ENCODE results near the gene EMC1. TPM values are rescaled to one million over a fixed set of nuclear protein-coding genes. Genes with fewer than 3 reads are reported as not detected.
"Not testable (repeated sequence)": the region's sequence is repeated elsewhere in the genome, so short reads cannot be mapped to it uniquely, and the experiment has no call there.

The EMC1 gene
- total RNA-seq: 38.1 and 41.6 TPM in 2 replicates

DNA sequence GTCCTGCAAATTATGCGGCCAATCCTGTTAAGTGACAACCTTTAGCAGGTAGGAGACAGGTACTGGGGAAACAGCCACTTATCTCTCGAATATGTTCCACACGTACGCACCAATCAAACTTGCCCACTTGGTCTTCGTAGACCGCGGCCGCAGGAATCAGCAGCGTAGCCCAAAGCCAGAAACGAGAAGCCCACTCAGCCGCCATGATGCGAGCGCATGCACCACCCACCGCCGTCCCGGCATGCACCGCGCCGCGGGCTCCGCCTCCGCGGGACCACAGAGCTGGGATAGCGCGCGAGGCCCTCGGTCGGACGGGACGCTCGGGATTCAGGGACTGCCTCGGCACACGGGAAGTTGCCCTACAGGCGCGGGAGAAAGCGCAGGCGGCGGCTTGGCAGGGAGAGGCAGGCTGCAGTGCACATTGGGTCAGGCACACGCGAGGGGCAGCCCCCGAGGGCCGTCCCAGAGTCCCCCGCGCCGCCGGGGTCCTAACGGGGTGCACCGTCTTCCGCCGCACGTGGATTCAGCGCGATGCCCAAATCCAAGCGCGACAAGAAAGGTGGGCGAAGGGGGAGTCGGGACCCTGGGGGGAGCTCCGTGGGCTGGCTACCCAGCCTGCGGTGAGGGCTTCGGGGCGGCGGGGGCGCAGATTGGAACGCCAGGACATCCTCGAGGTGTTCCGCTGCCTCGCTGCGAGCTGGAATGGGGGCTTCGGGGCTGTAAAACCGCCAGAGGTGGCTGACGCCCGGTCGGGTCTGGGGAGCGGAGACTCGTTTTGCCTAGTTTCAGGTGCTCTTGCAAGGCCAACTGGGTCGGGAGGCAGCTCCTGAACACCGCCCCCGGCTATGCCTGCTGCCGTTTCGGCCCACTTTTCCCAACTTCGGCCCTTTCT lies at the start of gene EMC1, which contains the start of gene MRTO4:
Gene EMC1, minus strand, starts transcription at position 220 of the 892 bp plus-strand sequence. Its CDS starts 15 bp downstream, at position 205.
Gene MRTO4, plus strand, starts transcription at position 501 of the 892 bp plus-strand sequence. Its CDS starts 31 bp downstream, at position 532.
- DNase-seq (ENCODE audit: low read depth in 2 of 2): peak; percentile 47 to 81

DNA sequence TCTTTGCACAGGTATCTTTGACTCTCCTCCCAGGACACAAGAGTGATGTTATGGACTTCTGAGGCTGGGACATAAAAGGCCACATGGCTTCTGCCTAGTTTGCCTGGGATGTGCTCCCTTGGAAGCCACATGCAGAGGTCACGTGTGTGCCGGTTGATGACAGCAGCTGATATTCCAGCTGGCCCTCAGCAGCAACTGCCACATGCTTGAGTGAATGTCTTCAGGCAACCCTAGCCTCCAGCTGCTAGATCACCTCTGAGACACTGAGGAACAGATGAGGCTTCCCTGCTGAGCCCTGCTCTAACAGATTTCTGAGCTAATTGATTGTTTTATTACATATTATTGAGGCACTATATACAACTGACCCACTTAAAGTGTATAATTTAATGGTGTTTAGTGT lies 48.9 kb upstream of the EMC1 start:
- DNase-seq (ENCODE audit: low read depth in 2 of 2): no peak

DNA sequence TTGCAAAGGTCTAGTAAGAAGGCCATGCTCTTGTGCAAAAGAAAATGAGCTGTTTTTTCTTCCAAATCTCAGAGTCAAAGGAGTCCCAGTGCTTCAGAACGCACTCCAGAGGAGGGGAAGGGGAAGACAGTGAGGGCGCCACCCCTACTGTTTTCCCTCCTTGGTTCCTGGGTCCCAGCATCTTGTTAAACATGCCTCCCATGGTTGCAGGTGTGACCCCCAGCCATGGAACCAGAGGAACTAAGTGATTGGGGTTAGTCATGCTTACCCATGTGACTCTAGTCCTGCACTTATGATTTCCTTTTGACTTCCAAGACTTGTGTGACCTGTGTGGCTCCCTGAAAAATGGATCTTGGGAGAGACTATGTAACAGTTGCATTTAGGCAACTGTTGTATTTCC lies 43.3 kb upstream of the EMC1 start:
- DNase-seq (ENCODE audit: low read depth in 2 of 2): no peak

DNA sequence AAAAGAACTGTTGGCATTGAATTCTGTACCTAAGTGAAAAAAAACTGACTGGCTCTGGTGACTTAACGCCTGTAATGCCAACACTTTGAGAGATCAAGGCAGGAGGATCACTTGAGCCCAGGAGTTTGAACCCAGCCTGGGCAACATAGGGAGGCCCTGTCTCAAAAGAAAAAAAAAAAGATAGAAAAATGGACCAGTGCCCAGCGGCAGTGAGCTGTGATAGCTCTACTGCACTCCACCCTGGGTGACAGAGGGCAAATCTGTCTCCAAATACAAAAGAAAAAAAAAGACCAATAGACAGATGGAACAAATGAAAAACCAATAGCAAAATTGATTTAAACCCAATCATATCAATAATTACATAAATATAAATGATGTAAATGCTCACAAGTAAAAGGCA lies 37.9 kb upstream of the EMC1 start:
- no peak for DNase-seq (ENCODE audit: low read depth in 2 of 2)

DNA sequence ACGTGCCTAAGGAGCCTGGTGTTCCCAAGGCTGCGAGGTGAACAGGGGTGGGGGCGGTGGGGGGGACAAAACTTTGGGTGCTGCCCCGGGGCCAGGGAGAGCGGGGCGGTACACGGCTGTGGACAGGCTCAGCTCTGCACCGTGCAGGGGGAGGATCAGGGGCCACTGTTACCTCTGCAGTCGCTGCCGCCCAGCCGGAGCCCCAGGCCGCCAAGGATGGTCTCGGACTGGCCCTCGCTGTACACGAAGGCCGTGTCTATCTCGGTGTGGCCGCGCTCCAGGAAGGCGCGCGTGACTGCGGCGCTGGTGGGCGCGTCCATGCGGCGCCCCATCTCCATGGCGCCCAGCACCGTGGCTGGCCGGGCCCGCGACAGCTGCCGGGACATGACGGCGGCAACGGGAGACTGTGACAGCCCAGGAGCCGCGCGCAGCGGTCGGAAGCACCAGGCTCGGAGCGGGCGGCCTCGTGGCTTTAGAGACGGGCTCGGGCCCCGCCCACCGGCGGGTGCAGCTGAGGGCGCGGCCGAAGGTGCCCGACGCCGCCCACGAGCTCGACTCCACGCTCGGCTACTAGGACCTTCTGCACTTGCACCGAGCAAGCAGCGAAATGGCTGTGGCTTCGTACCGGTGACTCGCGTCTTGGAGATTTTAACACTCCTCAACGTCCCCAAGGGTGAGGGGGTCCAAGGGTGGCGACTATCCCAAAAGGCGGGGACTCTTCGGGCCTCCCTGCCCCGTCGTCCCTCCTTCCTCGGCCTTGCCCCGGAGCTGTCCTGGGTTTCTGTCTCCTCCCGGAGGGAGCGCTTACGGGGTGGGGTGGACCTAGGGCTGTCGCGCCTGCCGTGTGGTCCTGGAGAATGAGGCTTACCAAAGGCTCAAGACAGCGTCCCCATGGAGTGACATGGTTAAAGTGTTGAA lies 37.3 kb upstream of the EMC1 start, which contains the start of gene AKR7A3:
Gene AKR7A3, minus strand, starts transcription at position 447 of the 918 bp plus-strand sequence. Its CDS starts 61 bp downstream, at position 386.
- peak in 1 of 2 donors; percentile 26 for DNase-seq (ENCODE audit: low read depth in 2 of 2)

DNA sequence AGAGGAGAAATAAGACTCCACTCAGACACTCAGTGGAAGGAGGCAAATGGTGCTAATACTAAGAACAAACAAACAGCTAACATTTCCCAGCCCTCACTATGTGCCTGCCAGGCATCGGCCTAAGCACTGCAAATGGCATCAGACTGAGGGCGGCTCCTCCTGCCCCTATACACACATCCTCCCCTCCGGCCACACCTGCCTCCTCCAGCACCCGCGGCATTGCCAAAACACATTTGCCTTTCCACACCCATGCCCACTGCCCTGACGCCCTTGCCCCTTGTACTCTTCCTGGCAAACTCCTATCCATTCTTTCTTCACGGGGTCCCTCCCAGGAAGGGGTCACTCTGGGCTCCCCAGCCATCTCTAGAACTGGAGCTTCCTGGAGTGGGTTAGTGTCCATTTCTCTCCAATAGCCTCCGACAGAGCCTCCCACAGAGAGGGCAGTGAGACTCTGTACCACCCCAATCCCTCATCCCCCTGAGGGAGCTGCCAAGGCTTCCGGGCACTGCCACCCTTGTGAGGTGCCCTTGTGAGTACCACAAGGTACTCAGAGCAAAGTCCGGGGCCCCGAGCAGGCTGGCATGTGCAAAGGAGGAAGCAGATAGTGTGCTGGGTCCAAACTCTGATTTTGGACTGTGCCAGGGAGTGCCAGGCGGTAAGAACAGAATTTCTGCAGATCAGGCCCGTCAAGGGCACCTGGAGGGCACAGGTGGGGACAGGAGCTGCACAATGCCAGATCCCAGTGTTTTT lies 36.3 kb upstream of the EMC1 start:
- no peak for DNase-seq (ENCODE audit: low read depth in 2 of 2)

DNA sequence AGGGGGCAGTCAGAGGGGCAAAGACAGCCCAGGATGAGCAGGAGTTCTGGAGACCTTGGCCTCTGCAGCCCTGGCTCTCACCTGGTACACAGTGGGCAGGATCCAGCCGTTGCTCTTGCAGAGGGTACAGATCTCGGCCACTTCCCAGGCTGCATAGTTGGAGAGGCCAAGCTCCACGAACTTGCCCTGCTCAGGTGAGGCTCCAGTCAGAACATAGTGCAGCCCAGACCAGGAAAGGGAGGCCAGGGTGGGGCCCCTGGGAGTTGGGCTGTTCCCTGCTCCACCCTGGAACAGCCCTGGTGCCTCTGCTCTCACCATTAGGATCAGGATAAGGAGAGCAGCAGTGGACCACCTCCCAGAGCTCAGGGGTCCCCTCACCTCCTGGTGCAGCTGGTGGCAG lies 34.5 kb upstream of the EMC1 start:
- DNase-seq (ENCODE audit: low read depth in 2 of 2): not testable (repeated sequence)

DNA sequence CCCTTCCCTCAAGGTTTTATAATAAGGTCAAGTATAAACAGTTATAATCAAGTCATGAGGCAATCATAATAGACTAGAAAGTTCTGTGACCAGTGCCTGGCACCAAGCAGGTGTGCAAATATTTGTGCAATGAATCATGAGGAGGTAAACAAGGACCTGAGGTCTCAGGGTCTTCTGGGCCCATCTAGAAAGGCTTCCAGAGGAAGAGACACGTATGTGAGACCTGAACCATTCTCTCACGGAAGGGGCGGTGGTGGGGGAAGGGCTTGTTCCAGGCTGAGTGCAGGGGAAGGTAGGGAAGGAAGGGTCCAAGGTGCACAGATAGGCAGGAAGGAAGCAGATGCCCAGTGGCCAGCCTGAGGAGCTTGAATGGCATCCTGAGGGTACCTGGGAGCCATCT lies 34.0 kb upstream of the EMC1 start:
- DNase-seq (ENCODE audit: low read depth in 2 of 2): not testable (repeated sequence)

DNA sequence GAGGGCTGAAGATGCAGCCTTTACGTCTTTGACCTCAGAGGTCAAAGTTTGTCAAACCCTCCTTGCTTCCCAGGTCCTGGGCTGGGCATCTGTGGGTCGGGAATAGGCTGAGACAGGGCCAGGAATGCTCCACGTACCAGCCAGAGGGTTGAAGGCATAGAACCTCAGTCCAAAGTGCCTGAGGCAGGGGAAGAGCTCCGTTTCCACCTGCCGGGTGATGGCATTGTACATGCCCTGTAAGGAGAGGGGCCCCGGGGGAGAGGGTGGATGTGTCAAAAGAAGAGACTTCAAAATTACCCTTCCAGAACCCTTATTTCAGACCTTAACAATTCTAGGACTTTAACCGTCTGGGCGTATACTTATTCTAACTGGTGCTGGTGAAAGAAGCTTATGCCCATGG lies 33.6 kb upstream of the EMC1 start:
- no peak for DNase-seq (ENCODE audit: low read depth in 2 of 2)

DNA sequence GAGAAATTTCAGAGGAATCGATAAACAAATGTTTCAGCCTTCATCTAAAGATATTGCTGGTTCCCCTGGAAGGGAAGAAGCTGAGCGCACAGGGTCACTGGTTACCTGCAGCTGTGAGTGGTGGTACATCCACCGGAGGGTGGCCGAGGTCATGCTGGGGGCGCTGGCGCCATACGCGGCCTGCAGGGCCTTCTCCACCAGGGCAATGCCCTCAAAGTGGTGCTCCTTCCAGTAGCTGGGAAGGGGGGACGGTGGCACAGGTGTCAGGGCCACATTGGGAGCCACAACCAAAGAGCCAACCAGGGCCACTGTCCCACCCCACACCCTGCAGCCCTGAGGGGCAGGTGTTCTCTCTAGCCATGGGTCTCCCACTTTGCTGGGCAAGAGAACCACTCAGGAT lies 32.6 kb upstream of the EMC1 start:
- no peak for DNase-seq (ENCODE audit: low read depth in 2 of 2)

DNA sequence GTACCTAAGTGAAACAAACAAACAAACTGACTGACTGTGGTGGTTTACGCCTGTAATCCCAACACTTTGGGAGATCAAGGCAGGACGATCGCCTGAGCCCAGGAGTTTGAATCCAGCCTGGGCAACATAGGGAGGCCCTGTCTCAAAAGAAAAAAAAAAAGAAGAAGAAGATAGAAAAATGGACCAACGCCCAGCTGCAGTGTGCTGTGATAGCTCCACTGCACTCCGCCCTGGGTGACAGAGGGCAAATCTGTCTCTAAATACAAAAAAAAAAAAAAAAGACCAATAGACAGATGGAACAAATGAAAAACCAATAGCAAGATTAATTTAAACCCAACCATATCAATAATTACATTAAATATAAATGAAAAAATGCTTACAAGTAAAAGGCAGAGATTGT lies 23.3 kb upstream of the EMC1 start:
- DNase-seq (ENCODE audit: low read depth in 2 of 2): no peak

DNA sequence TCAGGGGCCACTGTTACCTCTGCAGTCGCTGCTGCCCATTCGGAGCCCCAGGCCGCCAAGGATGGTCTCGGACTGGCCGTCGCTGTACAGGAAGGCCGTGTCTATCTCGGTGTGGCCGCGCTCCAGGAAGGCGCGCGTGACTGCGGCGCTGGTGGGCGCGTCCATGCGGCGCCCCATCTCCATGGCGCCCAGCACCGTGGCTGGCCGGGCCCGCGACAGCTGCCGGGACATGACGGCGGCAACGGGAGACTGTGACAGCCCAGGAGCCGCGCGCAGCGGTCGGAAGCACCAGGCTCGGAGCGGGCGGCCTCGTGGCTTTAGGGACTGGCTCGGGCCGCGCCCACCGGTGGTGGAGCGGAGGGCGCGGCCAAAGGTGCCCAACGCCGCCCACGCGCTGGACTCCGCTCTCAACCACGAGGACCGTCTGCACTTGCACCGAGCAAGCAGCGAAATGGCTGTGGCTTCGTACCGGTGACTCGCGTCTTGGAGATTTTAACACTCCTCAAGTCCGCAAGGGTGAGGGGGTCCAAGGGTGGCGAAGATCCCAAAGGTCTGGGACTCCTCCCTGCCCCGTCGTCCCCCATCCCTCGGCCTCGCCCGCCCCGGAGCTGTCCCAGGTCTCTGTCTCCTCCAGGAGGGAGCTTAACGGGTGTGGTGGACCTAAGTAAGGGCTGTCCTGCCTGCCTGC lies 22.7 kb upstream of the EMC1 start:
- DNase-seq (ENCODE audit: low read depth in 2 of 2): not testable (repeated sequence)

DNA sequence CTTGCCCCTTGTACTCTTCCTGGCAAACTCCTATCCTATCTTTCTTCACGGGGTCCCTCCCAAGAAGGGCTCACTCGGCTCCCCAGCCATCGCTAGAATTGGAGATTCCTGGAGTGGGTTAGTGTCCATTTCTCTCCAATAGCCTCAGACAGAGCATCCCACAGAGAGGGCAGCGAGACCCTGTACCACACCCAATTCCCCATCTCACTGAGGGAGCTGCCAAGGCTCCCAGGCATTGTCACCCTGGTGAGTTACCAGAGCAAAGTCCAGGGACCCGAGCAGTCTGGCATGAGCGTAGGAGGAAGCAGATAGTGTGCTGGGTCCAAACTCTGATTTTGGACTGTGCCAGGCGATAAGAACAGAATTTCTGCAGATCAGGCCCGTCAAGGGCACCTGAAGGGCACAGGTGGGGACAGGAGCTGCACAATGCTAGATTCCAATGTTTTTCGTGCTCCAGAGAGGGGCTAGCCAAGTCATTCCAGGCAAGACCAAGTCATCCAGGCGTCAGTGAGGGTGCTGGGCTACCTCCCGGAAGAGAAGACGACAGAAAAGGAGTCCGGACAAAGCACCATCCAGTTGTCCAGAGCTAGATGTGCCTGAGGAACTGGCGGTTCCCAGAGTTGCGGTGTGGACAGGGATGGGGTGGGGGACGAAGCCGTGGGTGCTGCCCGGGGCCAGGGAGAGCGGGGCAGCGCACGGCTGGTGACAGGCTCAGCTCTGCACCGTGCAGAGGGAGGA lies 22.0 kb upstream of the EMC1 start:
- no peak for DNase-seq (ENCODE audit: low read depth in 2 of 2)

DNA sequence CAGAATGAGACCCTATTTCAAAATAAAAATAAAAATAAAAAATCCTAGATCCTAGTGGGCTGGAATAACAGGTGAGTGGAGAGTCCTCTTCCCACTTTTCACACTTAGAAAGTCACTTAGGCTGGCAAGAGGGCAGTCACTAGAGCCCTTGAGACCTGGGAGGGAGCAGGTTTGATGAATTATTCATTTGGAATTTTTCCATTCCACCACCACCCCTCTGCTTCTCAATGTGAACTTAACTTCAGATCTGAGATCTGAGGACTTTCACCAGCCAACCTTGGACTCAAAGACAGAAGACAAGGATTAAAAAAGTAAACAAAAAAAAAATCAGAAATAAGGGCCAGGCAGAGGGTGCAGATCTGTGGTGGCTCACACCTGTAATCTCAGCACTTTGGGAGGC lies 20.7 kb upstream of the EMC1 start:
- no peak for DNase-seq (ENCODE audit: low read depth in 2 of 2)

DNA sequence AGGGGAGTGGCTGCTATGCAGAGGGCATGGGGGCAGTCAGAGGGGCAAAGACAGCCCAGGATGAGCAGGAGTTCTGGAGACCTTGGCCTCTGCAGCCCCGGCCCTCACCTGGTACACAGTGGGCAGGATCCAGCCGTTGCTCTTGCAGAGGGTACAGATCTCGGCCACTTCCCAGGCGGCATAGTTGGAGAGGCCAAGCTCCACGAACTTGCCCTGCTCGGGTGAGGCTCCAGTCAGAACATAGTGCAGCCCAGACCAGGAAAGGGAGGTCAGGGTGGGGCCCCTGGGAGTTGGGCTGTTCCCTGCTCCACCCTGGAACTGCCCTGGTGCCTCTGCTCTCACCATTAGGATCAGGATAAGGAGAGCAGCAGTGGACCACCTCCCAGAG lies 19.0 kb upstream of the EMC1 start:
- DNase-seq (ENCODE audit: low read depth in 2 of 2): not testable (repeated sequence)

DNA sequence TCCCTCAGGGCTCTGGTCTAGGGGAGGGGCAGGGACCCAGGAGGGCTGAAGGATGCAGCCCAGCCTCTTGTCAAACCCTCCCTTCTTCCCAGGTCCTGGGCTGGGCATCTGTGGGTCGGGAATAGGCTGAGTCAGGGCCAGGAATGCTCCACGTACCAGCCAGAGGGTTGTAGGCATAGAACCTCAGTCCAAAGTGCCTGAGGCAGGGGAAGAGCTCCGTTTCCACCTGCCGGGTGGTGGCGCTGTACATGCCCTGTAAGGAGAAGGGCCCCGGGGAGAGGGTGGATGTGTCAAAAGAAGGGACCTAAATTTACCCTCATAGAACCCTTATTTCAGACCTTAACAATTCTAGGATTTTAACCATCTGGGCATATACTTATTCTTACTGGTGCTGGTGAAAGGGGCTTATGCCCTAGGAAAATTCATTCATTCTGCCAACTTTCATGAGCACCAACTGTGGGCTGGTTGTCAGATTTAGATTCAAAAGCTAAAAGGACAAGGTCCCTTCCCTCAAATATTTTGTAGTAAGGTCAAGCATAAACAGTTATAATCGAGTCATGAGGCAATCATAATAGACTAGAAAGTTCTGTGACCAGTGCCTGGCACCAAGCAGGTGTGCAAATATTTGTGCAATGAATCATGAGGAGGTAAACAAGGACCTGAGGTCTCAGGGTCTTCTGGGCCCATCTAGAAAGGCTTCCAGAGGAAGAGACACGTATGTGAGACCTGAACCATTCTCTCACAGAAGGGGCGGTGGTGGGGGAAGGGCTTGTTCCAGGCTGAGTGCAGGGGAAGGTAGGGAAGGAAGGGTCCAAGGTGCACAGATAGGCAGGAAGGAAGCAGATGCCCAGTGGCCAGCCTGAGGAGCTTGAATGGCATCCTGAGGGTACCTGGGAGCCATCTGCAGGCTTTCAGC lies 18.4 kb upstream of the EMC1 start:
- DNase-seq (ENCODE audit: low read depth in 2 of 2): not testable (repeated sequence)

DNA sequence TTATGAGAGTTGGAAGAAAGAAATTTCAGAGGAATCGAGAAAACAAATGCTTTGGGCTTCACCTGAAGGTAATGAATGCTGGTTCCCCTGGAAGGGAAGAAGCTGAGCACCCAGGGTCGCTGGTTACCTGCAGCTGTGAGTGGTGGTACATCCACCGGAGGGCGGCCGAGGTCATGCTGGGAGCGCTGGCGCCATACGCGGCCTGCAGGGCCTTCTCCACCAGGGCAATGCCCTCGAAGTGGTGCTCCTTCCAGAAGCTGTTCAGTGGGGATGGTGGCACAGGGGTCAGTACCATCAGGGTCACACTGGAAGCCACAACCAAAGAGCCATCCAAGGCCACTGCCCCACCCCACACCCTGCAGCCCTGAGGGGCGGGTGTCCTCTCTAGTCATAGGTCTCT lies 17.1 kb upstream of the EMC1 start:
- no peak for DNase-seq (ENCODE audit: low read depth in 2 of 2)

DNA sequence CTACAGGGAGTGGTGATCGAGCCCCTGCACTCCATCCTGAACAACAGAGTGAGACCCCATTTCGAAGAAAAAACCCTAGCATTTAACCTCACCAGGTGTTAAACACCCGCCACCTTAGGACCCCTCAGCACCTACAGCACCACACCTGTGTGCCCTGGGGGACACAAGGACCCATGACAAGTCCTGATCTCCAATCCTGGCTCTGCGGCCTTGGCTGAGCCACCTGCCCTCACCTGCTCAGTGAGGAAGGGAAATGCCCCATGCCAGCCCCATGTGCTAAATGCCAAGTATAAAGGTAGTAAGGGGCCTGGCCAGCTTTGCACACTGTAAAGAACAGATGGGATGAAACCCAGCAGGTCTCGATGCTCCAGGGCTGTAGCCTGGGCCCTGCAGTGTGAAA lies 11.4 kb upstream of the EMC1 start:
- DNase-seq (ENCODE audit: low read depth in 2 of 2): no peak

DNA sequence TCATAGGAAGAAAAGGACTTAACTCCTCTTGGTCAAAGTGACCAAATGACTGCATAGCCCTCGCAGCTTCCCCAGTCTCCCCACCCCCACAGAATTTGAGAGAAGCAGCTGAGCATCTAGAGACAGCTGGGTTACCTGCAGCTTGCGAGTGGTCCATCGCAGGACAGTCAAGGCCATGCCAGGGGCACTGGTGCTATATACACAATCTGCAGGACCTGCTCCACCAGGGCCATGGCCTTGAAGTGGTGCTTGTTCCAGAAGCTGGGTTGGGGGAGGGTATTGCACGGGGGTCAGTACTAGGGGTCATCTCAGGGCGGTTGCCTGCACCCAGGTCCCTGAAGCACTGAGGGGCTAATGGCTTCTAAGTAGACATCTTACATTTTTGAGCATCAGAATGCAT lies 10.7 kb upstream of the EMC1 start:
- DNase-seq (ENCODE audit: low read depth in 2 of 2): no peak

All from dermis microvascular lymphatic vessel endothelial cell (primary cell).